HG02870 (cell line): Measurements from ENCODE around the gene TBR1.

Experiments
- ATAC-seq: cut with Tn5 transposase; IDR thresholded peaks from one replicate; pipeline ENCODE4 v1.9.1; 2021; ENCODE audit warnings: mild to moderate bottlenecking, moderate library complexity; ENCODE audit not compliant: unreplicated experiment

TBR1 gene

GRCh38 chr2:161415987-161416707 is at the start of gene TBR1:
Gene TBR1 (plus strand): TSS chr2:161416297. CDS start chr2:161416411, 114 bp downstream.
- no peak for ATAC-seq

- no peak for ATAC-seq
Measured at GRCh38 chr2:161367675-161368074, 48.4 kb upstream of the TBR1 start.

GRCh38 chr2:161369311-161369710 is 46.8 kb upstream of the TBR1 start:
- ATAC-seq: no peak

GRCh38 chr2:161370981-161371380 is 45.1 kb upstream of the TBR1 start:
- ATAC-seq: no peak

- no peak for ATAC-seq
Measured at GRCh38 chr2:161371869-161372268, 44.2 kb upstream of the TBR1 start.

- ATAC-seq: no peak
Measured at GRCh38 chr2:161373942-161374341, 42.2 kb upstream of the TBR1 start.

- ATAC-seq: no peak
Measured at GRCh38 chr2:161374446-161374845, 41.7 kb upstream of the TBR1 start.

- ATAC-seq: no peak
Measured at GRCh38 chr2:161379740-161380139, 36.4 kb upstream of the TBR1 start.

- no peak for ATAC-seq
Measured at GRCh38 chr2:161381546-161381945, 34.6 kb upstream of the TBR1 start.

- no peak for ATAC-seq
Measured at GRCh38 chr2:161382747-161383146, 33.4 kb upstream of the TBR1 start.

- peak; percentile 75 for ATAC-seq
Measured at GRCh38 chr2:161384864-161385263, 31.2 kb upstream of the TBR1 start.

- ATAC-seq: peak; percentile 43
Measured at GRCh38 chr2:161386228-161386824, 29.8 kb upstream of the TBR1 start.

- peak; percentile 37 for ATAC-seq
Measured at GRCh38 chr2:161388146-161388779, 27.8 kb upstream of the TBR1 start.

GRCh38 chr2:161391737-161392506 is 24.2 kb upstream of the TBR1 start:
- ATAC-seq: peak; percentile 44

GRCh38 chr2:161400076-161400475 is 16.0 kb upstream of the TBR1 start:
- ATAC-seq: no peak

GRCh38 chr2:161402297-161402696 is 13.8 kb upstream of the TBR1 start:
- ATAC-seq: no peak

GRCh38 chr2:161406316-161406715 is 9.8 kb upstream of the TBR1 start:
- ATAC-seq: no peak

GRCh38 chr2:161407597-161407996 is 8.5 kb upstream of the TBR1 start:
- ATAC-seq: no peak

GRCh38 chr2:161409308-161409907 is 6.7 kb upstream of the TBR1 start:
- no peak for ATAC-seq

GRCh38 chr2:161412346-161412745 is 3.8 kb upstream of the TBR1 start:
- ATAC-seq: no peak
